Stimulated activated CD8-positive, alpha-beta memory T cell treated with anti-CD3 and anti-CD28 coated beads, Interleukin-4, amount 100 ng/mL, for 4 hours (primary cell): ENCODE results near the gene IFNK.

Experiments used
- DNase-seq, 2 donors: peaks; one replicate each; pipeline ENCODE4 v3.0.0-alpha.2; 2020; ENCODE audit warnings: low read depth in 2 of 2, low spot score in 1 of 2

The IFNK gene

DNA sequence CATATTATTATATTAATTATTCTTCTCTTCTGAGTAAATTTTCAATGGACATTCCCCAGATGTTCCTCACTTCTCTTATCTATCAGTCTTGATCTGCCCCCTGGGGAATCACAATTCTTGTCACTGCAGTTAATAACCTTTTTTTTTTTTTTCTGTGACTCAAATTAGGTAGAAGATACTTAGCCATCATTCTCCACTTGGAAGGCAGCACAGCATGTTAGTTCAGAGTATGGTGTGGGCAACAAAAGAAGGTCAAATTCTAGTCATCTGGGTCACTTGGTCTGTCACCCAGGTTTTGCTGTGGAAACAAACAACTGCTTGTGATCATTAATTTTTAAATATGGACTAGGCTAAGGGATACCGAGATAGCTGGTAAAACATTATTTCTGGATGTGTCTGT, 13.7 kb downstream of the IFNK start:
- DNase-seq = no peak

DNA sequence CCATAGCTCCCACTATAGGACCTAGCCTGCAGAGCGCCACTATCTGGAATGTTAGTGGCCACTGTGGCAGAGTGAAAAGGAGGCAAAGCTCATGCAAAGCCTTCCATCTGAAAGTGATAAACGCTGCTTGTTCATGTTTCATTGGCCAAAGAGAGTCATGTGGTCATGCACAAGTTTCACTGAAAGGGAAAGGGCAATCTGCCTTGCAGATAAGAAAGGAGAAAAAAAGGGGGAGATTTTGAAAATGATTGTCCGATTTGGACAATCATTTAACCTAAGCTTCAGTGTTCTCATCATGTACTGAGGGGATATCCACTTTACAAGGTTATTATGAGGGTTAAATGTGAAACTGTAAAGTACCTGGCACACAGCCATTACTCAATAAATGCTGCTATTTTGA, 14.6 kb downstream of the IFNK start:
- DNase-seq = no peak

DNA sequence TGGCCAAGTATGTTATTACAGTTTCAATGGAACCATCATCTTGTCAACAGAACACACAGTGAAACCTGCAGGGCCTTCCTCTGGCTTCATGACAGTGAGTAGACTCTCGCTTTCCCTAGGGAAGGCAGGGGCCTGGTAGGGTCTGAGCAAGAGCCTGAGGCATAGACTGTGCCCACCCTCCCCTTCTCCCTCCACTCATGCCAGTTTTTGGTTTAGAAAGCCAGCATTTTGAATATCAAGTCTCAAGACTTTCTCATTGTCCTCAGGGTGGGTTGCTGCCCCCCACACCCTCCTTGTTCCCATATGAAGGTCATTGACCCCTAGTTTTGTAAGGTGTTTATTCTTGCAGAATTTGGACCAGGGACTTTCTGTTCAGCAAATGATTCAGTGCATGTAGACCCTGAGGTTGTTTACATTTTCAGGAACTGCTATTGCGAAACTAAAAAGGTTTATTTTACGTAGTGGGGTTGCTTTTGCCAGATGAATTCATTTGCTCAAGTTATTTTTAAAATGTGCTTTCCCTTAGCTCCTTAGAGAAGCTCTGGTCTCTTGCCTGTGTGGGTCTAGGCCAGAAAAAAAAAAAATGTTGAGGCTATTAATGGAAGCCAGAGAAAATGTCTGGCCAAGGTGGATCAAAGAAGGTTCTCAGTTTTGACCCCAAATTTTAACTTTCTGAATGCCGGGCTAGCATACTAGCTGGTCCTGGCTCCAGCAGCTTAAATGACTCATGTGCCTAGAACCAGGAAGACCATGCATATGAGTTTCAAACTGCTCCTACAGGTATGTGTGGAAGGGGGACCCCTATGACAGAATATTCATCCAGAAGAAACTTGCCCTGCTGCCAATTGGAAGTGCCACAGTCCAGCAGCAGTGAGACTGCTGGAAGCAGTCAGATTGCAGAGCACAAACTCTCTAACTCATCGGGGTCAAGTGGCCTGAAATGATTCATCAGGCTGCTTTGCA, 15.7 kb downstream of the IFNK start:
- DNase-seq = no peak

DNA sequence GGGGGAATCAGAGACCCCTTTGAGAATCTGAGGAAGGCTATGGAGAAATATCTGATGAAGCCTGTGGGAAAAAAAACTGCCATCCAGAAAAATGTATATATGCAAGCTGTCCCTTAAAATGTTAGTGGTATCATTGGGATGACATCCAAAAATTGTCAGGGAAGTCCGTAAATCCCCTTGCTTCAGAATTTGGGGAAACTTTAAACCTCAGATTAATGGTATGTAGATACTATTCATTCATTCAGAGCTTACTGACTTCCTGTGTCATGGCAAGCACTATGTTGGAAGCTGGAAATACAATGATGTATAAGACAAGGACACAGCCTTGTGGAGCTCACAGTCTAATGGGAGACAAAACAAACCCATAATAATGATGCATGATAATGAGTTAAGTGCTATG, 16.4 kb downstream of the IFNK start:
- DNase-seq = no peak

DNA sequence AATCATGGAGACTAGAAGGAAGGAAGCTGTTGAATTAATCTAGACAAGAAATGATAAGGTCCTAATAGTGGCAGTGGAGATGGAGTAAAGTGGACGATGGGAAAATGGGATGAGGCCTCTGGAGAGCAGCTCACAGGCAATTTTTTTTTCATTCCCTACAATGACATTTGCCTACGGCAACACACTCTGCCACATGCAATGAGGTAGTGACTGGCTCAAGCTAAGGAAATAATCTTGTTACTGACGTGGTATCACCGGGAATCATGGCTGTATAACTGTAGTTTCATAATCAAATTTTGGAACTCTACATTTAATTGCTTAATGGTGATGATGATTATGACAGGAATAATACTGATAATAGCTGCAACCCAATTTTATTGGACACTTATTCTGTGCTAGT, 17.6 kb downstream of the IFNK start:
- DNase-seq = no peak

DNA sequence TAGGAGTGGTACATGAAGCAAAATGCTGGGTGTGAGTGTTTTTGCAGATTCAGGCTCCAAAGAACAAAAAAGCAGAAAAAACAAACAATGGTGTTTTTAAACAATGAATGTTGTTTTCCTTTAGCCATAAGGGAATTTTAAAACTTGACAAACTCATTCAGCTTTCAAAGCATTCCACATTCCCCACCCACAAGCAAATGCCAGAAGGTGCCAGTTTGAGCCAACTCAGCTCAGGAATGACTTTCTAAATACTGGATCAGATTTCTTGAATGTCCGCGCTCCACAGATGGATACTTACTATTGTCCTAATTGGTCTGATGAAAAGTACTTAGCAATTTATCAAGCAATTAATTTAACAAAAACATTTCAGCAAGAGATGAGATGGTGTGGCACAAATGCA, 18.4 kb downstream of the IFNK start:
- no peak for DNase-seq

DNA sequence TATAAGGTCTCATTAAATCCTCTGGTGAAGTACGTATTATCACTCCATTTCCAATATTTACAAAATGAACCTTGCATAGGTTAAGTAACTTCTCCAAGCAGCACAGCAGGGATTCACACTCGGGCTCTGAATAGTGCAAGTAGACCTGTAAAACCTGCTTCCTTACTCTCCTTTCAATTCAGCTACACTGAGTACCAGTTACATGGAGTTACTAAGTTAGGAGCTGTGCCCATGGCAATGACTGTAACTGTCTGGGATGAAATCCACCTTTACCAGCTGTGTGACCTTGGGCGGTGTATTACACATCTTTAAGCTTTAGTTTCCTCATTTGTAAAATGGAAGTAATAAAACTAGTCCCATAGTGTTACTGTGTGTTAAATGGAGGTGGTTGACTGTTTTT, 21.4 kb downstream of the IFNK start:
- DNase-seq = no peak

DNA sequence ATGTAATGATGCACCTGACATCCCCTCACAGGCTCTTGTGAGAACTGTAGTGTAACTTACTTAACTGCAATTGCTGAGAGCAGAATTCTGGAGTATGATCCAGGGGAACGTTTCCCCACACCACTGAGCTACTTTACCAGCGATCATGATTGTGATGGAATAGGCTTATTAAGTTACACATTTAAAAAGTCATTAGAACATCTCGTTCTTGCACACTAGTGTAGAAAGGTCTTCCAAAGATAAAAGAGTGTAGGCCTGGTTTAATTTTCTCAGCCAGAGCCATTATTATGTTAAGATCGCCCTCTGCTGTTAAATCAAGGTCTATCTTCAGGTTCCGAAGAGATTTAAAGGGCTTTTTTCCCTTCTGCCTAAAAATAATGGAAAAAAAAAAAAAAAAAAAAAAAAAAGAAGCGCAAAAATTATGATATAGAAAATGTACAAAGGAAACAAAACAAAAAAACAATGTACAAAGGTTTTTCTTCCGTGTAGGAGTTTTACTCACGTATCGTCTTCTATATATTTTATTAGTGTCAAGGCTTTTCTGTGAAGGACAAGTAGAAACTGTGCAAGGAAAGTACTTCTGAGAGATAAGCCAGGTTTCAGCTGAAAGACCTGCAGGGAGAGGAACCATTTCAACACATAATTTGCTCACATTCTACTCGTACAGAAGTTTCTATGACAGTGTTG, 24.1 kb downstream of the IFNK start:
- DNase-seq = no peak

DNA sequence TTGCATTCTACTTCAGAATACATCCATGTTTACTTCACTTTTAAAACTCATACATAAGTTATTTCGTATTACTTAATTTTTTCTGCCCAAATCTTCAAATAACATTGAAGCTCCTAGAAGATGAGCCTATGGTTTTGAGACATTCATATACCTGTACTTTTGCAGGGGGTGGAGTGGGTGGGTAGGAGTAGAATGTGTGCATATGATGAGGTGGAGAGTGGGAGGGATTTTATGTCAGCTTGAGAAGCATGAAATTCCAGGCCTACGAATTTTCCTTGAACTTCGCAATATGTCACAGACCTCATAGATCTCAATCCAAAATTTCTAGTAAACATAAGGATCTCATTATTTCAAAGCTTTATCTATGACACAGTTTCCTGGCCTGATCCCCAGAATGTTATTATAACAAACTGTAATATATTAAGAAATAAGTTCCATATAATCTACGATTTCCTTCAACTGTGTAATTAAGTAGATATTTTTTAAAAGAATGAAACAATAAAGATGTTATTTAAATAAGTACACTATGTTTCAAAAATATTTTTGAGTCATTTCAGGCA, 25.2 kb downstream of the IFNK start:
- no peak for DNase-seq

DNA sequence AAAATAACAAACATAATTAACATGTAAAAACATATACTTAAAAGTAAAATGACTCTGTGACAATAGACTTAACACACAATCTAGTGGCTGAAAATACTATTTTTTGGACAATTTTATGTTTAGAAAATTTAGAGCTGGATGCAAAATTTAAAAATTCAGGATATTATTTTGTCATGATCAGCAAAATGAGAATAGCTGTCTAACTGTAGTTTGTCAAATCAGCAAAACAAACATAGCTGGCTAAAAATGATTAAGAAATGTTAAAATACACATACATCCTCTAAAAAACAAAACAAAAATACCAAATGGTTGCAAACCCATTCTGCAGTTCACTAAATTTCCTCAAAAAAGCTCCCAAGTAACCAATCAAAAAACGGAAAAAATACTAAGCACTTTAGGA, 30.6 kb downstream of the IFNK start:
- no peak for DNase-seq

DNA sequence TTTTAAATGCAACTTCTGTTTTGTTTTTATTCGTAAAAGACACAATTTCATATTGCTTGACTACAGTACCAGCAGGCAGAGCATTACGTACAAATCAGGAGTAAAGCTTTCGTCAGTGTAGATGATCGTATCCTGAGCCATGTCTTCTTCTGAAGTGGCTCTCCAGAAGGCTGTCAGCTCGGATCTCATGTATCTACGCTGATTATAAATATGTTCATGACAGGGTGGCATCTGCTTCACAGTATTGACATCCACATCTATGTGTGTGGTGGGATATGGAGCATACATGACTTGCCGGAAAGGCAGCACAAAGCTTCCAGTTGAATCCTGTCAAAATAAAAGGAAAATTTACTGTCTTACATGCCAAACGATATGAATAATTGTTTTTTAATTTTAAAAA, 32.4 kb downstream of the IFNK start:
- DNase-seq = no peak

DNA sequence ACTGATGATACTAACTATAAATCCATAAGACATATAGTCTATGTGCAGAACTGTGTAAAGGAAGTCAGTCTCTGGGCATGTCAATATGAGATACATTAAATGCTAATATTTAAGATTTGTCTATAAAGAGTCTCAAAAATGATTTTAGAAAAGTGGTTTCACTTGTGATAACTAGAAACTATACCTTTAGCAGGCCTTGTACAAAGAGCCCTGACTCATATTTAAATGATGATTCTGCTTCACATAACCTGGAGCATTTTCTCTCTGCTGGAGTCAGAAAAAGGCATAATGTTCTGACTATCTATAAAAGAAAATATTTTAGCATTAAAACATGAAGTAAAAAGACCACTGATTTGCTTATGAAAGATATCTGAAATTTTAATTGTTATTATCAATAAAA, 34.2 kb downstream of the IFNK start:
- DNase-seq = no peak

DNA sequence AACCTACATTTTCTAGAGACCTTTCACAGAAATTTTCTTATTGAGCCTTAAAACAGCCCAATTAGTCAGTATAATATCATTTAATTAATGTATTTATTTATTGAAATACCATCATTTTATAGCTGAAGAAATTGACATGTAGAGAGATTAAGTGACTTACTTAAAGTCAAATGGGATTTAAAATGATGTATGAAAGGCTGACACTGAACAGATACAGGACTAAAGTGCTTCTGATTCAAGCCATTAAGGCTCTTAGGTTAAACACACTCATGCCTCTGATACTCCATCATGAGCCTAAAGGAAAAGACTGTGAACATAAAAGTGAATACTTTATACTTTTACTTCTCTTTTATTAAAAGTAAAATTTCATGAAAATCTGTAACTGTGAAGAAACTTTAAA, 36.4 kb downstream of the IFNK start:
- no peak for DNase-seq

DNA sequence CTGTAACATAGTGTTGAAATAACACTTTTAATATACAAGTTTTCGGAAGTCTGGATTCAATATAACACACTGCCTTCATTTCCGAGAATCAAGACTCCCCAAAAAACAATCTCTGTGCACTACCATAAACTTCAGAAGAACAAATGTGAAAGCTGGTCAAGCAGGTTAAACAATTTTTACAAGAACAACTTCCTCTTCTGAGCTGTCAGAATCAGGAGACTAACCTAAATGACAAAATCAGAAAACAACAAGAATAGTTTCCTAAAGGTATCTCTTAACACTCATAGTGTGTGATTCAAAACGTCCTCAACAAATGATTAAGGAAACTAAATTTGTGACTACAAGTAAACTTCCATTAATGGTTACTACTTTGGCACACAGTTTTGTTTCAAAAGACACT, 37.6 kb downstream of the IFNK start:
- no peak for DNase-seq

DNA sequence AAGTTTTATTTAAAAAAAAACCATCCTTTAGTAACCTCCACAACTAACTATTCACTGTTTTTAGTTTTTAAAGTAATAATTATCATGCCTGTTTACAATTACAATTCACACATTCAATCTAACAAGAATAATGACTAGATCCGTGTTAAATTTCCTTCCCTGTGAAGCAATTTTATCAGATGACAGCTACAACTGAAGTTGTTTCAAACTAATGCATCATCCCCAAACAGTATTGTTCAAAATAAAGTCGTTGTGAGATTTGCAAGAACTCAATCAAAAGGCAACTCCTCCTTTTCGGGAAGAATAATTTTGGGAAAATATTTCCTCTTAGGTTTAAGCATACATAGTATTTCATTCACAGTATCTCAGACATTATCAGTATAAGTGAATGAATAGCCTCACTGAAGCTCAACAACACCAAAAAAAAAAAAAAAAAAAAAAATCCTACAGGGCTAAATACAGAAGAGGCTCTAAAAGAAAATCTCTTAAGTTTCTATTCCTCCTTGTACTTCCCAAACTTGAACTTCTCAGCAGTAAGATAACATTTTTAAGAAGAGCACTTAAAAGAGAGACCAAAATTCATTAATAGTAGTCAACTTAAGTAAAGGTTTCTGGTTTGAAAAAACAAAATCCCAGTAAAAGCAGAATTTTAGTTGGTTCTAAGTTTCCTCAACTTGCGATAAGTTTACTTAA, 39.8 kb downstream of the IFNK start:
- DNase-seq = no peak

DNA sequence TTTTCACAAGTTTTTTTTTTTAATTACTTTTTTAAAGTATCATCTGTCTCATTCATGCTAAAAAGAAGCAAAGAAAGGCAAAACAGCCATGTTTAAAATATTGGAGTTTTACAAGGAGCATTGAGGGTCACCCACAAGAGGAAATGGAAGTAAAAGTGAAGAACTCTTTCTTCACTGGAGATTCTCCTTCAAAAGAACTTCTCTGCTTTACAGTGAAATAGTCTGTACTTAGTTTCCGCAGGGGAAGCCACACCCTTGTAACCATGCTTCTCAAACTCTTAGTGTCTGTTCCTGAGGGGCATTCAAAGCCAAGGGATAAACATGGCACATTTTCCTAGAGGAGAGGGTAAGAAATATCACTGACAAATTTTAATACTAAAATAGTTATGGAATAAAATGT, 40.6 kb downstream of the IFNK start:
- DNase-seq = no peak

DNA sequence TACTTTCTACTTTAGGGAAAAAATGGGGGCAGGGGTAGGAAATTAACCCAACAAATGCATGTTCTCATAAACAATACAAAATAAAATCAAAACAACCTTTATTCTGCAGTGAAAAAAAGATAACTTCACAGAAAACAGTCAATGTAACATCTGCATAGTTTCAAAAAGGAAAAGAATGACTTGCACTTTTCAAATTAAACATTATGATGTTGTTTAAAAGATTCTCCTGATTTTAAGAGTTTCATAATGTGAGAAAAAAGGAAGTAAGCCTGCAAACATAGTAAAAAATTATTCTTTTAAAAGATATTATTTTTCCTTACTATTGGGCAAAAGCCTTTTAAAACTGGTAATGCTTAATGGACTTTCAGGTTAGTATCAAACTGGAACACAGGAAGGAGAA, 41.6 kb downstream of the IFNK start:
- no peak for DNase-seq

DNA sequence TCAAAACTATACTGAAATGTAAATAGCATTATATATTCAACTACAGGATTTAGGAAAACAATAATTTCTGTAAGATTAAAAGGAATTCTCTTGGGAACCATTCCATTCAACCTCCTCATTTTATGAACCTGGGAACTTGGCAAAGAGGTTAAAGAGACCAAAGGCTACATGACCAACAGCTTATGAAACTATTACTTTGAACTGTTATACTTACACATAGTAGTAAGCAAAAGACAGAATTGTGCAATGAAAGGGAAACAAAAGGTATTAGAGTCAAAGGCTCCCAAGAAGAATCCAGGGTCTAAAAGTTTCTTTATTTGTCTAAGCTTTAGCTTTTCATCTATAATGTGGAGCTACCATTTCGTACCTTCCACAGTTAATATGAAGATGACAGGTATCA, 42.0 kb downstream of the IFNK start:
- no peak for DNase-seq

DNA sequence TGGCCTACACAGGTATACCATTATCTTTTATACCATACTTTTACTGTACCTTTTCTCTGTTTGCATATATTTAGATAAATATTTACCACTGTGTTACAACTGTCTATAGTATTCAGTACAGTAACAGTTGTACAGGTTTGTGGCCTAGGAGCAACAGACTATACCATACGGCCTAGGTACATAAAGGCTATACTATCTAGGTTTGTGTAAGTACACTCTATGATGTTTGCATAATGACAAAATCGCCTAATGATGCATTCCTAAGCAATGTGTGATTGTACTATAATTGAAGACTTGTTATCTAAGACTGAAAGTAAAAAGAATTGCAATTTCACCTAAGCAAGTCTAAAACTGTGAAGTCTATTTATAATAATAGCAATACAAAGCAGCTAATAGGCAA, 45.3 kb downstream of the IFNK start:
- no peak for DNase-seq

DNA sequence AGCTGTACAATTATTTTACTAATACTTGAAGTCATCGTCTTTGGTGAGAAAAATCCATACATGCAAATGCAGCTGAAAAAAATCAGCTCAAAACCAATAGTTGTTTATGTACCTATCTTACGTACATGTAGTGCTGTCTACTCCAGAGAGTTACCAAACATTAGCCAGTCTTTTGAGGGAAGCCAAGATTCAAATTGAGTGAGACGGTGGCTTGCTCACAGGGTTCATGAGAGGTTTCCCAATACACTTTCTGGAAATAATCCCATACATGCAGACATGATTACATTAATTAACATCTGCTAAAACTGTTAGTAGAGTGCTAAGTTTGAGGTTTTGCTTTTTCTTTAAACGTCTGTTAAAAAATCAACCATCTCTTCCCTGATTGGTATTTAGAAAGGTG, 46.9 kb downstream of the IFNK start:
- DNase-seq = no peak

DNA sequence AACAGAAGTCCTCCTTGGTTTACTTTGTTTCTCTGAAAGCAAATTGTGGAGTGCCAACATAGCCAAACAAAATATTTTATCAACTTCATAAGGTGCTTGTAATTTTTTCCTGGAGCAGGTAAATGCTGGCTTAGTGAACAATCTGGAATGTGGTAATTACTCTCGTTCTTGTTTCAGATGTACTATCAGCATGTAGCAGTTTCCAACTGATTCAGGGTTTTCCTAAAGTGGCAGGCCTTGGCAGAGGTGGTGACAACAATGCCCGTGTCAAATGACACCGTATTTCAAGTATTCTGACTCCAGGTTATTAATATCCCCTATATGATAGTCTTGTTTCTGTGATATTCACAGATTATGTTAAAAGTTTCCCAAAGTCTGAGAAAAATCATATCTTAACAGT, 48.0 kb downstream of the IFNK start:
- DNase-seq = no peak

DNA sequence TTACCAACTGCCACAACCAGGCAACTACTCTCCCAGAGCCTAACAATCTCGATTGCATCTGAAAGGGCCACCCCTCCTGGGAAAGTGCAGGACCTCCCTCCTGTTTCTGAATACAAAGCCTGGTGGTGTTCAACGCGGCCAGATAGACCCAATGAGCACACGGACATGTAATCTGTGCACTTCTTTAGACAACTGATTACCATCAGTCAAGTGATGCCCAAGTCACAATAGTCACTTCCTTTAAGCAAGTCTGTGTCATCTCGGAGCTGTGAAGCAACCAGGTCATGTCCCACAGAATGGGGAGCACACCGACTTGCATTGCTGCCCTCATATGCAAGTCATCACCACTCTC, 48.5 kb downstream of the IFNK start:
- peak in 1 of 2 donors; percentile 28 for DNase-seq
